DND-41 (cell line): ENCODE measurements around the gene E2F4.

Experiments
- EZH2 ChIP-seq: IDR thresholded peaks from 3 replicates; pipeline ENCODE4 v1.6.1; 2012; ENCODE audit warnings: borderline replicate concordance, low read depth, mild to moderate bottlenecking, moderate library complexity, low read length, inconsistent platforms; ENCODE audit not compliant: severe bottlenecking
- TF ChIP-seq, protein P1 (sequence below): IDR thresholded peaks from 2 replicates; pipeline ENCODE4 v1.5.1; 2012; ENCODE audit warnings: borderline replicate concordance, low read length, moderate library complexity, mild to moderate bottlenecking; ENCODE audit not compliant: poor library complexity, severe bottlenecking; ENCODE audit errors: extremely low read depth

DNA sequence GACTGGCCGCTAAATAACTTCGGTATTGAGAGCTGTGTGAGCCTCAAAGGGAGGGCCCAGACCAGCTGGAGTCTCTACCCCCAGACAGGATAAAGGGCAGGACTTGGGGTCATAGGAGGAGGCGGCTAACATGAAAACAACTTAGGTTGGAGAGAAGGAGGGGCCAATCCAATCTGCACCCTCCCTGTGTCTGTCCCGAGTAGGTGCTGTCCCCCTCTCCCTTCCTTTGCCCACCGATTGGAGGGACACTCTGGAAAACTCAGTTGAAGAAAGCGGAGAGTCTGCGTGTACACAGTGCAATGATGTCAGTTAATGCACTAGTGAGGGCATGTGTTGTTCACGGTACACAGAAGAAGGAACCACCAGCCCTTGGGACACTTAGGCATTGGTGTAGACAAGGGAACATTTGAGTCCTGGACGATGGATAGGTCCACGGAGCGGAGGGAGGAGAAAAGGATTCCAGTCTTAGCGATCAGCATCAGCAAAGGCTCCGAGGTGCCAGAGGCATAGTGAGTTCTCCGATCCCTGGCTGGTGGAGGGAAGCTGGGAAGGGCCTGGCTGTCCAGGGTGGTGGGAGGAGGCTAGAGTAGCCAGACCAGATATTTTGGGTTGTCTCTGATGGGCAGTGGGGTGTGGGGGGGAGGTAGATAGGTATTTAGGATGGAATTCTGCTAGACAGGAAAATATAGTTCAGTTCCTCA lies 20.9 kb upstream of the E2F4 start:
- TF ChIP-seq, protein P1, sequence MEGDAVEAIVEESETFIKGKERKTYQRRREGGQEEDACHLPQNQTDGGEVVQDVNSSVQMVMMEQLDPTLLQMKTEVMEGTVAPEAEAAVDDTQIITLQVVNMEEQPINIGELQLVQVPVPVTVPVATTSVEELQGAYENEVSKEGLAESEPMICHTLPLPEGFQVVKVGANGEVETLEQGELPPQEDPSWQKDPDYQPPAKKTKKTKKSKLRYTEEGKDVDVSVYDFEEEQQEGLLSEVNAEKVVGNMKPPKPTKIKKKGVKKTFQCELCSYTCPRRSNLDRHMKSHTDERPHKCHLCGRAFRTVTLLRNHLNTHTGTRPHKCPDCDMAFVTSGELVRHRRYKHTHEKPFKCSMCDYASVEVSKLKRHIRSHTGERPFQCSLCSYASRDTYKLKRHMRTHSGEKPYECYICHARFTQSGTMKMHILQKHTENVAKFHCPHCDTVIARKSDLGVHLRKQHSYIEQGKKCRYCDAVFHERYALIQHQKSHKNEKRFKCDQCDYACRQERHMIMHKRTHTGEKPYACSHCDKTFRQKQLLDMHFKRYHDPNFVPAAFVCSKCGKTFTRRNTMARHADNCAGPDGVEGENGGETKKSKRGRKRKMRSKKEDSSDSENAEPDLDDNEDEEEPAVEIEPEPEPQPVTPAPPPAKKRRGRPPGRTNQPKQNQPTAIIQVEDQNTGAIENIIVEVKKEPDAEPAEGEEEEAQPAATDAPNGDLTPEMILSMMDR, result no peak
- no peak for TF ChIP-seq EZH2
